ENCODE data around the gene CCL2.

DNA sequence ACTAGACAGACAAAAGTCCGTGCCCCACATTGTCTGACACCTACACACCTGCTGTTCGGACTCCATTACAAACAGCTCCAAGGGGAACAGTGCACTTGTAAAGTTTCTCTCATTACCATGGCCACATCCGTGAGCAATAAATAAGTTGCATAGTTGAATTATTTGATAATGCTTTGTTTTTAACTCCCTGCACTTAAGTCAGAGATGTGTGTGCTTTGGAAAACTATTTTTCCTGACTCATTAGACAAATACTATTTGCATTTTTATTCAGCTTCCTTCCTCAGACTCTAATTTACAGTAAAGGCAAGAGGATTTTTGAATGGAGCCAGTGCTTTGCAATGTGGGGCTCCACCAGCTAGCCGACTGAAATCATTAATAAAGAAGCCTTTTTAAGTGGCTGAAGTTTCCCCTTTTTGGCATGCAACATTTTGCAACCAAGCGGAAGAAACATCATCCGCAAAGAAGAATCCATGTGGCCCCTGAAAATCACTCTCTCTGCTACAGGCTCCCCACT, 6.5 kb upstream of the CCL2 start:
- TF ChIP-seq, protein P1, sequence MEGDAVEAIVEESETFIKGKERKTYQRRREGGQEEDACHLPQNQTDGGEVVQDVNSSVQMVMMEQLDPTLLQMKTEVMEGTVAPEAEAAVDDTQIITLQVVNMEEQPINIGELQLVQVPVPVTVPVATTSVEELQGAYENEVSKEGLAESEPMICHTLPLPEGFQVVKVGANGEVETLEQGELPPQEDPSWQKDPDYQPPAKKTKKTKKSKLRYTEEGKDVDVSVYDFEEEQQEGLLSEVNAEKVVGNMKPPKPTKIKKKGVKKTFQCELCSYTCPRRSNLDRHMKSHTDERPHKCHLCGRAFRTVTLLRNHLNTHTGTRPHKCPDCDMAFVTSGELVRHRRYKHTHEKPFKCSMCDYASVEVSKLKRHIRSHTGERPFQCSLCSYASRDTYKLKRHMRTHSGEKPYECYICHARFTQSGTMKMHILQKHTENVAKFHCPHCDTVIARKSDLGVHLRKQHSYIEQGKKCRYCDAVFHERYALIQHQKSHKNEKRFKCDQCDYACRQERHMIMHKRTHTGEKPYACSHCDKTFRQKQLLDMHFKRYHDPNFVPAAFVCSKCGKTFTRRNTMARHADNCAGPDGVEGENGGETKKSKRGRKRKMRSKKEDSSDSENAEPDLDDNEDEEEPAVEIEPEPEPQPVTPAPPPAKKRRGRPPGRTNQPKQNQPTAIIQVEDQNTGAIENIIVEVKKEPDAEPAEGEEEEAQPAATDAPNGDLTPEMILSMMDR (conservative IDR thresholded peaks at IDR 0.05): no peak
- no peak for TF ChIP-seq EZH2 (IDR thresholded peaks at IDR 0.05; ENCODE audit: low read depth)

All from PC-9 (cell line).